Measurements from ENCODE around the gene KCNQ5.

Gene KCNQ5

GRCh38 chr6:72911463-72912155 lies 289.7 kb downstream of the KCNQ5 start:
- no peak for DNase-seq (ENCODE audit: low read depth)

GRCh38 chr6:72913797-72914196 lies 291.9 kb downstream of the KCNQ5 start:
- DNase-seq (ENCODE audit: low read depth), result no peak

- no peak for DNase-seq (ENCODE audit: low read depth)
Observed at GRCh38 chr6:72916298-72916697, 294.4 kb downstream of the KCNQ5 start.

- no peak for DNase-seq (ENCODE audit: low read depth)
Observed at GRCh38 chr6:72916906-72917305, 295.0 kb downstream of the KCNQ5 start.

GRCh38 chr6:72922401-72922800 lies 300.5 kb downstream of the KCNQ5 start:
- DNase-seq (ENCODE audit: low read depth), result no peak

GRCh38 chr6:72925136-72925535 lies 303.3 kb downstream of the KCNQ5 start:
- no peak for DNase-seq (ENCODE audit: low read depth)

GRCh38 chr6:72930556-72931132 lies 308.8 kb downstream of the KCNQ5 start:
- DNase-seq (ENCODE audit: low read depth), result no peak

- no peak for DNase-seq (ENCODE audit: low read depth)
Observed at GRCh38 chr6:72931325-72931887, 309.5 kb downstream of the KCNQ5 start.

GRCh38 chr6:72933233-72933632 lies 311.4 kb downstream of the KCNQ5 start:
- no peak for DNase-seq (ENCODE audit: low read depth)

GRCh38 chr6:72936766-72937559 lies 315.1 kb downstream of the KCNQ5 start:
- no peak for DNase-seq (ENCODE audit: low read depth)

- DNase-seq (ENCODE audit: low read depth), result no peak
Observed at GRCh38 chr6:72938104-72938503, 316.2 kb downstream of the KCNQ5 start.

GRCh38 chr6:72939004-72939403 lies 317.1 kb downstream of the KCNQ5 start:
- no peak for DNase-seq (ENCODE audit: low read depth)

- DNase-seq (ENCODE audit: low read depth), result no peak
Observed at GRCh38 chr6:72940265-72940664, 318.4 kb downstream of the KCNQ5 start.

- no peak for DNase-seq (ENCODE audit: low read depth)
Observed at GRCh38 chr6:72941263-72941662, 319.4 kb downstream of the KCNQ5 start.

GRCh38 chr6:72941751-72942150 lies 319.9 kb downstream of the KCNQ5 start:
- no peak for DNase-seq (ENCODE audit: low read depth)

GRCh38 chr6:72943699-72944098 lies 321.8 kb downstream of the KCNQ5 start:
- DNase-seq (ENCODE audit: low read depth), result no peak

GRCh38 chr6:72944660-72945059 lies 322.8 kb downstream of the KCNQ5 start:
- no peak for DNase-seq (ENCODE audit: low read depth)

GRCh38 chr6:72946774-72947173 lies 324.9 kb downstream of the KCNQ5 start:
- DNase-seq (ENCODE audit: low read depth), result no peak

GRCh38 chr6:72947534-72947933 lies 325.7 kb downstream of the KCNQ5 start:
- no peak for DNase-seq (ENCODE audit: low read depth)

GRCh38 chr6:72948153-72948552 lies 326.3 kb downstream of the KCNQ5 start:
- no peak for DNase-seq (ENCODE audit: low read depth)

GRCh38 chr6:72950114-72950860 lies 328.4 kb downstream of the KCNQ5 start:
- peak; percentile 67 for DNase-seq (ENCODE audit: low read depth)
